22Rv1 (cell line): ENCODE measurements around the gene NOX3.

Source experiments
- CTCF ChIP-seq: fragments of 450-650 bp; IDR thresholded peaks from 2 replicates; pipeline ENCODE4 v1.5.1; 2017; ENCODE audit warnings: mild to moderate bottlenecking
- ZFX ChIP-seq: fragments of 450-650 bp; IDR thresholded peaks from 2 replicates; pipeline ENCODE4 v1.6.1; 2017; ENCODE audit warnings: antibody characterized with exemption, borderline replicate concordance

GRCh38 chr6:155384321-155384952 is 71.2 kb downstream of the NOX3 start:
- no peak for TF ChIP-seq CTCF
- TF ChIP-seq ZFX: no peak
